OCI-LY1 (cell line): ENCODE results near the gene NUTM2B.
"Not testable (repeated sequence)": the region's sequence is repeated elsewhere in the genome, so short reads cannot be mapped to it uniquely, and the experiment has no call there.

Experiments used
- EZH2 ChIP-seq: fragments of 200-600 bp; sonication (generic), shearing (Covaris generic); IDR thresholded peaks from 2 replicates; pipeline ENCODE4 v1.8.0; 2017; ENCODE audit warnings: borderline replicate concordance, mixed run types, mild to moderate bottlenecking, antibody characterized with exemption, low read length, moderate library complexity, mixed read lengths
- TF ChIP-seq, protein P1 (sequence below): fragments of 200-600 bp; sonication (generic), shearing (Covaris generic); IDR thresholded peaks from 2 replicates; pipeline ENCODE4 v1.5.1; 2017; ENCODE audit warnings: mild to moderate bottlenecking, antibody characterized with exemption, low read length, moderate library complexity, mixed read lengths

DNA sequence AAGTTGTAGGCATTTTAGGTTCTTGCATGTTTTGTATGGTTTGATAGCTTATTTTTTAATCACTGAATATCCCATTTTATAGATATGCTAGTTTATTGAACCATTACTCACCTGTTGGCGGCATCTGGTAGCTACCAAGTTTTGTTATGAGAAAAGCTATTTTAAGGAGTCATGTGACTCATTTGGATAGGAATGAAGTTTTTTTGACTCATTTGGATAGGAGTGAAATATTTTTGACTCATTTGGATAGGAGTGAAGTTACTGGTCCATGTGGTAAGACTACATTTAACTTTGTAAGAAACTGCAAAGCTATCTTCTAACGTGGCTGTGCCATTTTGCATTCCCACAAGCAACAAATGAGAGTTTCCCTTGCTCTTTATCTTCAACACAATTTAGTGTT, 28.1 kb upstream of the NUTM2B start:
- TF ChIP-seq, protein P1, sequence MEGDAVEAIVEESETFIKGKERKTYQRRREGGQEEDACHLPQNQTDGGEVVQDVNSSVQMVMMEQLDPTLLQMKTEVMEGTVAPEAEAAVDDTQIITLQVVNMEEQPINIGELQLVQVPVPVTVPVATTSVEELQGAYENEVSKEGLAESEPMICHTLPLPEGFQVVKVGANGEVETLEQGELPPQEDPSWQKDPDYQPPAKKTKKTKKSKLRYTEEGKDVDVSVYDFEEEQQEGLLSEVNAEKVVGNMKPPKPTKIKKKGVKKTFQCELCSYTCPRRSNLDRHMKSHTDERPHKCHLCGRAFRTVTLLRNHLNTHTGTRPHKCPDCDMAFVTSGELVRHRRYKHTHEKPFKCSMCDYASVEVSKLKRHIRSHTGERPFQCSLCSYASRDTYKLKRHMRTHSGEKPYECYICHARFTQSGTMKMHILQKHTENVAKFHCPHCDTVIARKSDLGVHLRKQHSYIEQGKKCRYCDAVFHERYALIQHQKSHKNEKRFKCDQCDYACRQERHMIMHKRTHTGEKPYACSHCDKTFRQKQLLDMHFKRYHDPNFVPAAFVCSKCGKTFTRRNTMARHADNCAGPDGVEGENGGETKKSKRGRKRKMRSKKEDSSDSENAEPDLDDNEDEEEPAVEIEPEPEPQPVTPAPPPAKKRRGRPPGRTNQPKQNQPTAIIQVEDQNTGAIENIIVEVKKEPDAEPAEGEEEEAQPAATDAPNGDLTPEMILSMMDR: not testable (repeated sequence)
- not testable (repeated sequence) for TF ChIP-seq EZH2
